ENCODE results near the gene RAB42. TPM values are rescaled to one million over a fixed set of nuclear protein-coding genes. Genes with fewer than 3 reads are reported as not detected.

Gene RAB42
- total and polyA plus RNA-seq, 12 donors, result 0.17 to 3.4 (median 0.54) TPM

- no peak for ATAC-seq
- Histone ChIP-seq H3K27ac (peak overlapping the region in 1 of 10 donors; percentile 14), H3K36me3 (peaks cover 3 to 83% (median 37%) of the 10 kb centered on the region in 9 donors), H3K4me1 (peaks cover 0 to 38% (median 17%) of the 10 kb centered on the region in 9 donors), H3K9me3 (no peaks in the 10 kb centered on the region), H3K4me3 (no peak overlapping the region), H3K27me3 (no peaks in the 10 kb centered on the region)
- WGBS, 2 donors, result 86 to 93% methylated on average over 1 of the region's 1 CpG
- no peak for DNase-seq
- intact Hi-C loops (cut with DNase I), result loop anchor here in 2 of 10 donors (10.0 kb wide), 2 partner anchors 332 to 342 kb away; partner anchors contain the start of genes ATP5IF1 (in 1 of the 2) and DNAJC8 (in 1 of the 2)
- TF ChIP-seq, protein P1, sequence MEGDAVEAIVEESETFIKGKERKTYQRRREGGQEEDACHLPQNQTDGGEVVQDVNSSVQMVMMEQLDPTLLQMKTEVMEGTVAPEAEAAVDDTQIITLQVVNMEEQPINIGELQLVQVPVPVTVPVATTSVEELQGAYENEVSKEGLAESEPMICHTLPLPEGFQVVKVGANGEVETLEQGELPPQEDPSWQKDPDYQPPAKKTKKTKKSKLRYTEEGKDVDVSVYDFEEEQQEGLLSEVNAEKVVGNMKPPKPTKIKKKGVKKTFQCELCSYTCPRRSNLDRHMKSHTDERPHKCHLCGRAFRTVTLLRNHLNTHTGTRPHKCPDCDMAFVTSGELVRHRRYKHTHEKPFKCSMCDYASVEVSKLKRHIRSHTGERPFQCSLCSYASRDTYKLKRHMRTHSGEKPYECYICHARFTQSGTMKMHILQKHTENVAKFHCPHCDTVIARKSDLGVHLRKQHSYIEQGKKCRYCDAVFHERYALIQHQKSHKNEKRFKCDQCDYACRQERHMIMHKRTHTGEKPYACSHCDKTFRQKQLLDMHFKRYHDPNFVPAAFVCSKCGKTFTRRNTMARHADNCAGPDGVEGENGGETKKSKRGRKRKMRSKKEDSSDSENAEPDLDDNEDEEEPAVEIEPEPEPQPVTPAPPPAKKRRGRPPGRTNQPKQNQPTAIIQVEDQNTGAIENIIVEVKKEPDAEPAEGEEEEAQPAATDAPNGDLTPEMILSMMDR (IDR thresholded peaks at IDR 0.05), result no peak
These were observed 14.9 kb upstream of the RAB42 start for GRCh38 chr1:28577052-28577678.

DNA sequence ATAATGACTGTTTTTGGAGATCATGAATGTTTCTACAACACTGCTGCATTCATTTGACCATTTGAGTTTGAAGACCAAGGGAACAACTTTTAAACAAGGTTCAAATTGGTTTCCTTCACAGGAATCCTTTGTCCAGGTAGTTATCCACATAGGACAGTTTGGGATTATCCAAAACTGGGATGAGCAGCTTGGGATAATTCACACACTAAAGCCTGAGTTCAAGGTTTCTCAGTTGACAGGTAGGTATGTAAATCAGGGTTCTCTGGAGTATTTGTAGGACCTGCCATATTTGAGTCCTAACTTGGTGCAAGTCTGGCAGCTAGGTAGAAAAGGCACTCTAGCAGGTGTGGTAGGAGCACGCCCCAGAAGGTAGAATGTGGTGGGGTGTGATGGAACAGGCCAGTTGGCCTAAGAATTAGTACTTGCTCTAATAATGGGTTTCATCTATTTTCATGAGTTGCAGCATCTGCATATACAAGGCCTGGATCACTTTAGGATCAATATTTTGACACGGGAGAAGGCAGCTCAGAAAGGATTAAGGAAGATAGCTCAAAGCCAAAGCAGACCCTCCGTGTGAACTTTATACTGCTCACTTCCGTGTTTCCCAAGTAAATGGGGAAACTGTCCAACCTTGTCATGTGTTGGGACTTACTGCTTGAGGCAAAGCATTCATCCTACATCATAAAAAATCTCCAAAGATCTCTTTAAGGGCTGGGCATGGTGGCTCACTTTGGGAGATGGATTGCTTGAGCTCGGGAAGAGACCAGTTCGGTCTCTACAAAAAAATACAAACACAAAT is 14.1 kb upstream of the RAB42 start:
- H3K4me1 ChIP-seq, result peaks cover 0 to 46% (median 25%) of the 10 kb centered on the region in 9 donors
- H3K36me3 ChIP-seq, result peaks cover 3 to 75% (median 31%) of the 10 kb centered on the region in 9 donors
- H3K27me3 ChIP-seq, result no peaks in the 10 kb centered on the region
- DNase-seq, result no peak
- H3K27ac ChIP-seq, result no peak overlapping the region
- no peaks in the 10 kb centered on the region for H3K9me3 ChIP-seq
- ATAC-seq, result no peak
- TF ChIP-seq, protein P1 (IDR thresholded peaks at IDR 0.05), result no peak
- H3K4me3 ChIP-seq, result no peak overlapping the region
- intact Hi-C loops (cut with DNase I), result loop anchor here in 2 of 10 donors (10.0 kb wide), 2 partner anchors 333 to 343 kb away; partner anchors contain the start of genes ATP5IF1 (in 1 of the 2) and DNAJC8 (in 1 of the 2)
- 82 to 83% methylated on average over 6 of the region's 6 CpGs for WGBS, 2 donors

- Histone ChIP-seq H3K27me3 (no peaks in the 10 kb centered on the region), H3K36me3 (peaks cover 3 to 67% (median 31%) of the 10 kb centered on the region in 9 donors), H3K27ac (peak overlapping the region in 1 of 10 donors; percentile 26), H3K4me3 (no peak overlapping the region), H3K4me1 (peaks cover 0 to 48% (median 26%) of the 10 kb centered on the region in 9 donors), H3K9me3 (no peaks in the 10 kb centered on the region)
- ATAC-seq, result no peak
- DNase-seq, result no peak
- intact Hi-C loops (cut with DNase I), result loop anchor here in 2 of 10 donors (10.0 kb wide), 2 partner anchors 334 to 344 kb away; partner anchors contain the start of genes ATP5IF1 (in 1 of the 2) and DNAJC8 (in 1 of the 2)
- TF ChIP-seq, protein P1 (IDR thresholded peaks at IDR 0.05), result no peak
- 82 to 84% methylated on average over 6 of the region's 6 CpGs for WGBS, 2 donors
These were observed 13.3 kb upstream of the RAB42 start for GRCh38 chr1:28578696-28579218.

GRCh38 chr1:28579401-28579800 is 12.7 kb upstream of the RAB42 start:
- H3K9me3 ChIP-seq, result no peaks in the 10 kb centered on the region
- intact Hi-C loops (cut with DNase I), result loop anchor here in 2 of 10 donors (10.0 kb wide), 2 partner anchors 335 to 345 kb away; partner anchors contain the start of genes ATP5IF1 (in 1 of the 2) and DNAJC8 (in 1 of the 2)
- TF ChIP-seq, protein P1 (IDR thresholded peaks at IDR 0.05), result no peak
- WGBS, 2 donors, result 92 to 93% methylated on average over 1 of the region's 1 CpG
- no peaks in the 10 kb centered on the region for H3K27me3 ChIP-seq
- H3K27ac ChIP-seq, result peak overlapping the region in 1 of 10 donors; percentile 26
- peak overlapping the region in 1 of 10 donors; percentile 85 for H3K4me3 ChIP-seq
- H3K36me3 ChIP-seq, result peaks cover 3 to 62% (median 28%) of the 10 kb centered on the region in 9 donors
- DNase-seq, result no peak
- ATAC-seq, result no peak
- H3K4me1 ChIP-seq, result peaks cover 0 to 48% (median 26%) of the 10 kb centered on the region in 9 donors
